A549 (cell line): ENCODE measurements around the gene ADGRL3.

ENCODE experiments used
- CHD2 ChIP-seq: fragments of 150-350 bp; IDR thresholded peaks from 2 replicates; pipeline ENCODE4 v1.6.1; 2014; ENCODE audit warnings: low read length; ENCODE audit not compliant: partially characterized antibody
- CTCF ChIP-seq: fragments of >200 bp; sonication (Bioruptor Twin); formaldehyde crosslinking; IDR thresholded peaks from 3 replicates; pipeline ENCODE4 v1.5.1; 2016
- EHF ChIP-seq: fragments of 250-450 bp; sonication (Bioruptor Pico); IDR thresholded peaks from 2 replicates; pipeline ENCODE4 v1.5.0; 2020; ENCODE audit warnings: mild to moderate bottlenecking
- EP300 ChIP-seq, 2 experiments: fragments of >200 bp; sonication (Bioruptor Twin); formaldehyde crosslinking; IDR thresholded peaks; 2 replicates in 1 of 2; 3 replicates in 1 of 2; pipeline ENCODE4 v1.6.1; 2016 to 2017
- ESRRA ChIP-seq: fragments of 150-350 bp; IDR thresholded peaks from 2 replicates; pipeline ENCODE4 v1.6.1; 2014; ENCODE audit warnings: mild to moderate bottlenecking, low read length, borderline replicate concordance
- JUN ChIP-seq, 2 experiments: fragments of >200 bp; sonication (Bioruptor Twin); formaldehyde crosslinking; IDR thresholded peaks; 2 replicates in 1 of 2; 3 replicates in 1 of 2; pipeline ENCODE4 v1.6.1; 2016 to 2017
- JUNB ChIP-seq: fragments of >200 bp; sonication (Bioruptor Twin); formaldehyde crosslinking; IDR thresholded peaks from 2 replicates; pipeline ENCODE4 v1.6.1; 2016
- POLR2A ChIP-seq: IDR thresholded peaks from 2 replicates; pipeline ENCODE4 v1.6.1; 2012; ENCODE audit warnings: mild to moderate bottlenecking, low read length
- RARB ChIP-seq: fragments of 250-450 bp; sonication (Bioruptor Pico); IDR thresholded peaks from 2 replicates; pipeline ENCODE4 v1.8.0; 2021; ENCODE audit warnings: mild to moderate bottlenecking, moderate library complexity
- ZNF302 ChIP-seq: fragments of 250-450 bp; sonication (Bioruptor Pico); IDR thresholded peaks from 2 replicates; pipeline ENCODE4 v1.9.0; 2021; ENCODE audit warnings: inconsistent platforms, mild to moderate bottlenecking, moderate library complexity
- TF ChIP-seq, protein P1 (sequence below): fragments of 200-600 bp; sonication (generic); IDR thresholded peaks from 2 replicates; pipeline ENCODE4 v1.6.1; 2016; ENCODE audit warnings: antibody characterized with exemption, mild to moderate bottlenecking, moderate library complexity
- TF ChIP-seq, protein P2 (sequence below): IDR thresholded peaks from 2 replicates; pipeline ENCODE4 v1.6.1; 2012

- TF ChIP-seq, protein P1, sequence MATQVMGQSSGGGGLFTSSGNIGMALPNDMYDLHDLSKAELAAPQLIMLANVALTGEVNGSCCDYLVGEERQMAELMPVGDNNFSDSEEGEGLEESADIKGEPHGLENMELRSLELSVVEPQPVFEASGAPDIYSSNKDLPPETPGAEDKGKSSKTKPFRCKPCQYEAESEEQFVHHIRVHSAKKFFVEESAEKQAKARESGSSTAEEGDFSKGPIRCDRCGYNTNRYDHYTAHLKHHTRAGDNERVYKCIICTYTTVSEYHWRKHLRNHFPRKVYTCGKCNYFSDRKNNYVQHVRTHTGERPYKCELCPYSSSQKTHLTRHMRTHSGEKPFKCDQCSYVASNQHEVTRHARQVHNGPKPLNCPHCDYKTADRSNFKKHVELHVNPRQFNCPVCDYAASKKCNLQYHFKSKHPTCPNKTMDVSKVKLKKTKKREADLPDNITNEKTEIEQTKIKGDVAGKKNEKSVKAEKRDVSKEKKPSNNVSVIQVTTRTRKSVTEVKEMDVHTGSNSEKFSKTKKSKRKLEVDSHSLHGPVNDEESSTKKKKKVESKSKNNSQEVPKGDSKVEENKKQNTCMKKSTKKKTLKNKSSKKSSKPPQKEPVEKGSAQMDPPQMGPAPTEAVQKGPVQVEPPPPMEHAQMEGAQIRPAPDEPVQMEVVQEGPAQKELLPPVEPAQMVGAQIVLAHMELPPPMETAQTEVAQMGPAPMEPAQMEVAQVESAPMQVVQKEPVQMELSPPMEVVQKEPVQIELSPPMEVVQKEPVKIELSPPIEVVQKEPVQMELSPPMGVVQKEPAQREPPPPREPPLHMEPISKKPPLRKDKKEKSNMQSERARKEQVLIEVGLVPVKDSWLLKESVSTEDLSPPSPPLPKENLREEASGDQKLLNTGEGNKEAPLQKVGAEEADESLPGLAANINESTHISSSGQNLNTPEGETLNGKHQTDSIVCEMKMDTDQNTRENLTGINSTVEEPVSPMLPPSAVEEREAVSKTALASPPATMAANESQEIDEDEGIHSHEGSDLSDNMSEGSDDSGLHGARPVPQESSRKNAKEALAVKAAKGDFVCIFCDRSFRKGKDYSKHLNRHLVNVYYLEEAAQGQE: no peak
- TF ChIP-seq ZNF302 (CRISPR knock-in tag) (no peak), JUNB (no peak), CTCF (no peak), EP300 (IDR thresholded peaks at IDR 0.05) (no peak), EHF (CRISPR knock-in tag) (no peak), POLR2A (no peak), RARB (no peak), ESRRA (no peak), JUN (IDR thresholded peaks at IDR 0.05) (no peak), CHD2 (no peak)
- TF ChIP-seq, protein P2, sequence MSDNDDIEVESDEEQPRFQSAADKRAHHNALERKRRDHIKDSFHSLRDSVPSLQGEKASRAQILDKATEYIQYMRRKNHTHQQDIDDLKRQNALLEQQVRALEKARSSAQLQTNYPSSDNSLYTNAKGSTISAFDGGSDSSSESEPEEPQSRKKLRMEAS: no peak
Measured at GRCh38 chr4:62053974-62054373, 853.8 kb downstream of the ADGRL3 start.
